Endothelial cell of umbilical vein (primary cell): ENCODE measurements around the gene RPS2. TPM values are rescaled to one million over a fixed set of nuclear protein-coding genes. Genes with fewer than 3 reads are reported as not detected.

Experiments used
- BruUV-seq: library from RNA; stranded (reverse); fragments of 400-500 nt; replicated peaks from 2 replicates; lab custom pipeline; 2021; lab: Mats Ljungman, UMichigan
- CTCF ChIA-PET: fragments of 300-600, 350-600 bp; sonication (Branson Sonifier 250); formaldehyde crosslinking; loops from one replicate; lab custom pipeline; 2021; ENCODE audit warnings: antibody characterized with exemption, inconsistent platforms; lab: Charles Lee
- POLR2A ChIA-PET: fragments of 300-600, 350-600 bp; sonication (Branson Sonifier 250); formaldehyde crosslinking; loops from one replicate; lab custom pipeline; 2021; ENCODE audit warnings: antibody characterized with exemption, inconsistent platforms; lab: Charles Lee
- DNase-seq: peaks from one replicate; pipeline ENCODE4 v3.0.0-alpha.2; 2011; ENCODE audit warnings: low read depth, low spot score
- FAIRE-seq: peaks from 2 replicates; lab custom pipeline; 2011; peaks lifted over from hg19 to GRCh38; lab: Jason Lieb, UNC
- H2AFZ ChIP-seq: 2 replicates; pipeline ENCODE4 v1.6.0; 2012; ENCODE audit warnings: low read depth, low read length, control low read depth, inconsistent platforms
- H3K27ac ChIP-seq: 2 replicates; pipeline ENCODE4 v1.5.1; 2011; ENCODE audit warnings: low read depth, mild to moderate bottlenecking, control low read depth, low read length, moderate library complexity; ENCODE audit not compliant: insufficient read depth
- H3K27me3 ChIP-seq, 2 experiments: 2 replicates each; pipeline versions ENCODE4 v1.6.0 to v1.6.1; 2011; ENCODE audit warnings: low read length in 2 of 2, mixed read lengths in 1 of 2; ENCODE audit not compliant: control insufficient read depth in 2 of 2, insufficient read depth in 2 of 2
- H3K36me3 ChIP-seq, 2 experiments: 2 replicates in 1 of 2; 3 replicates in 1 of 2; pipeline ENCODE4 v1.5.1; 2011; ENCODE audit warnings: low read length in 2 of 2, mild to moderate bottlenecking in 1 of 2, moderate library complexity in 1 of 2; ENCODE audit not compliant: control insufficient read depth in 2 of 2, insufficient read depth in 2 of 2; ENCODE audit errors: extremely low read depth in 1 of 2
- H3K4me1 ChIP-seq: 3 replicates; pipeline ENCODE4 v1.5.1; 2011; ENCODE audit warnings: mild to moderate bottlenecking, low read length; ENCODE audit not compliant: control insufficient read depth, insufficient read depth; ENCODE audit errors: extremely low read depth
- H3K4me2 ChIP-seq: 2 replicates; pipeline ENCODE4 v1.6.1; 2011; ENCODE audit warnings: low read length, control low read depth, mixed read lengths; ENCODE audit not compliant: insufficient read depth
- H3K4me3 ChIP-seq, 3 experiments: fragments of 200-600 bp in 1 of 3; sonication (generic), shearing (Covaris generic) in 1 of 3; replicated peaks in 1 of 3; 2 replicates each; pipeline ENCODE4 v1.5.1; 2011 to 2016; ENCODE audit warnings: control low read depth in 3 of 3, low read length in 3 of 3, mild to moderate bottlenecking in 2 of 3, inconsistent platforms in 1 of 3, low read depth in 1 of 3, moderate library complexity in 1 of 3; ENCODE audit not compliant: insufficient read depth in 1 of 3
- H3K79me2 ChIP-seq: 2 replicates; pipeline ENCODE4 v1.6.0; 2012; ENCODE audit warnings: low read length, inconsistent platforms; ENCODE audit not compliant: control insufficient read depth, insufficient read depth
- H3K9ac ChIP-seq: replicated peaks from 2 replicates; pipeline ENCODE3; 2011; ENCODE audit warnings: low read length, control low read depth; ENCODE audit not compliant: insufficient read depth; ENCODE audit errors: extremely low read depth
- H3K9me1 ChIP-seq: replicated peaks from 3 replicates; pipeline ENCODE4 v1.6.0; 2011; ENCODE audit warnings: mild to moderate bottlenecking, low read length; ENCODE audit not compliant: control insufficient read depth, insufficient read depth; ENCODE audit errors: extremely low read depth
- H3K9me3 ChIP-seq: replicated peaks from 2 replicates; pipeline ENCODE4 v1.5.1; 2012; ENCODE audit warnings: low read length, inconsistent platforms; ENCODE audit not compliant: control insufficient read depth, insufficient read depth
- H4K20me1 ChIP-seq: replicated peaks from 2 replicates; pipeline ENCODE3; 2011; ENCODE audit warnings: mild to moderate bottlenecking, low read length; ENCODE audit not compliant: control insufficient read depth, insufficient read depth; ENCODE audit errors: extremely low read depth
- CTCF ChIP-seq, 2 donors: IDR thresholded peaks; 1 replicate in 1 of 2; 2 replicates in 1 of 2; pipeline ENCODE4 v1.5.1; 2011; ENCODE audit warnings: low read length in 2 of 2, mild to moderate bottlenecking in 2 of 2, moderate library complexity in 2 of 2, control low read depth in 1 of 2, inconsistent platforms in 1 of 2, low read depth in 1 of 2; ENCODE audit not compliant: insufficient read depth in 1 of 2; ENCODE audit errors: extremely low read depth in 1 of 2
- EZH2 ChIP-seq: IDR thresholded peaks from 2 replicates; pipeline ENCODE4 v1.6.1; 2012; ENCODE audit warnings: borderline replicate concordance, low read depth, mild to moderate bottlenecking, moderate library complexity, low read length, inconsistent platforms; ENCODE audit not compliant: severe bottlenecking
- FOS ChIP-seq: IDR thresholded peaks from 2 replicates; pipeline ENCODE4 v1.6.1; 2011; ENCODE audit warnings: mild to moderate bottlenecking, low read length, moderate library complexity, borderline replicate concordance; ENCODE audit not compliant: insufficient read depth
- GATA2 ChIP-seq: IDR thresholded peaks from 2 replicates; pipeline ENCODE4 v1.7.0; 2011; ENCODE audit warnings: low read depth, mild to moderate bottlenecking, moderate library complexity, mixed read lengths, low read length; ENCODE audit not compliant: insufficient read length, insufficient read depth
- JUN ChIP-seq: IDR thresholded peaks from 2 replicates; pipeline ENCODE4 v1.6.1; 2011; ENCODE audit warnings: borderline replicate concordance, low read depth; ENCODE audit not compliant: insufficient read length, insufficient read depth
- MAX ChIP-seq: IDR thresholded peaks from 2 replicates; pipeline ENCODE4 v1.6.1; 2011; ENCODE audit not compliant: insufficient read depth, insufficient read length
- MYC ChIP-seq: IDR thresholded peaks from one replicate; pipeline ENCODE4 v1.6.1; 2011; ENCODE audit warnings: mild to moderate bottlenecking, low read depth, low read length
- POLR2A ChIP-seq: IDR thresholded peaks from 2 replicates; pipeline ENCODE4 v1.6.1; 2012; ENCODE audit warnings: low read depth, mild to moderate bottlenecking, control low read depth, low read length
- POLR2AphosphoS5 ChIP-seq: IDR thresholded peaks from 2 replicates; pipeline ENCODE4 v1.6.1; 2012; ENCODE audit warnings: low read depth, mild to moderate bottlenecking, control low read depth, low read length, moderate library complexity; ENCODE audit not compliant: insufficient read depth
- dilution Hi-C: fragments of 300-500 bp; cut with MboI; formaldehyde crosslinking; loops from one replicate; pipeline ENCODE4 v1.15.0; 2019; ENCODE audit warnings: low sequenced_read_pairs; ENCODE audit not compliant: extremely low pct_ligation_motif_present
- intact Hi-C: fragments of 100-400 bp; cut with micrococcal nuclease; formaldehyde crosslinking; loops from one replicate; pipeline ENCODE4 v1.10.0; 2022
- polyA plus RNA-seq, 4 experiments: library from polyadenylated mRNA; depleted of rRNA in 3 of 4; stranded (reverse) in 3 of 4; unstranded in 1 of 4; fragments of >200 nt; gene quantifications; 2 replicates each; pipeline versions ENCODE4 v1.2.1 to v1.2.3, GENCODE V29; 2011 to 2012; ENCODE audit warnings: missing spikeins in 1 of 4
- total RNA-seq: library from RNA; stranded (reverse); gene quantifications from 2 replicates; pipeline ENCODE4 v1.2.3, GENCODE V29; 2021

Gene RPS2
- total and polyA plus RNA-seq, 2 donors (not counting 3 experiments of a cell fraction or from before 2014, with no cell fraction given): 2,793 to 9,021 TPM

GRCh38 chr16:1916640-1916990, 48.0 kb downstream of the RPS2 start:
- no peak overlapping the region for H3K9ac ChIP-seq
- H3K79me2 ChIP-seq: no peaks in the 10 kb centered on the region
- TF ChIP-seq EZH2: no peak
- TF ChIP-seq POLR2AphosphoS5: no peak
- TF ChIP-seq CTCF (IDR thresholded peaks at IDR 0.05; ENCODE audit: extremely low read depth in 1 of 2, insufficient read depth in 1 of 2, low read depth in 1 of 2, low read length in 2 of 2): no peak
- TF ChIP-seq POLR2A: no peak
- no peak for TF ChIP-seq GATA2
- no peak for TF ChIP-seq JUN
- TF ChIP-seq MYC: no peak
- no peak for TF ChIP-seq MAX
- no peak for TF ChIP-seq FOS
- ChIA-PET POLR2A (no interaction called here), CTCF (interaction anchor here (1.0 to 1.4 kb wide), 3 partner anchors 10 to 12 kb away, joined by 3 to 4 read pairs (median 3); no protein-coding TSS in a partner anchor)
- H4K20me1 ChIP-seq: no peaks in the 10 kb centered on the region
- DNase-seq: no peak
- BruUV-seq: no TSS peak
- dilution Hi-C loops: no loop called here
- H3K27me3 ChIP-seq: peaks cover 37 to 38% of the 10 kb centered on the region in 2 experiments
- H3K9me3 ChIP-seq: no peaks in the 10 kb centered on the region
- H3K27ac ChIP-seq: no peak overlapping the region
- H3K4me3 ChIP-seq: no peak overlapping the region
- H2AFZ ChIP-seq: no peak overlapping the region
- H3K4me1 ChIP-seq: no peaks in the 10 kb centered on the region
- FAIRE-seq: no peak
- H3K36me3 ChIP-seq: no peaks in the 10 kb centered on the region
- H3K4me2 ChIP-seq: no peak overlapping the region
- intact Hi-C loops: loop anchor here (5.0 kb wide), 1 partner anchor 694 kb away; no protein-coding TSS in a partner anchor
- H3K9me1 ChIP-seq: no peaks in the 10 kb centered on the region
